K562 (cell line): ENCODE measurements around the gene CCKAR. TPM values are rescaled to one million over a fixed set of nuclear protein-coding genes. Genes with fewer than 3 reads are reported as not detected.

ENCODE experiments used
- ATAC-seq: fragments of 200-7000 bp; cut with Tn5 transposase; 3 replicates; pipeline ENCODE4 v1.9.1; 2020; ENCODE audit warnings: moderate library complexity
- BruUV-seq: library from RNA; stranded (reverse); fragments of 400-500 nt; replicated peaks from 2 replicates; lab custom pipeline; 2021; lab: Mats Ljungman, UMichigan
- CTCF ChIA-PET: fragments of 300-600 bp; formaldehyde crosslinking; extraction: SDS; loops from one replicate; lab custom pipeline; 2021; ENCODE audit warnings: low intra/inter-chr PET ratio; lab: Yijun Ruan, JAX
- POLR2A ChIA-PET: fragments of 300-600, 350-650 bp; sonication (Branson Sonifier 250); formaldehyde crosslinking; extraction: SDS; loops from one replicate; lab custom pipeline; 2021; ENCODE audit warnings: antibody characterized with exemption, inconsistent platforms; lab: Yijun Ruan, JAX
- DNase-seq, 4 experiments: peaks; one replicate each; pipeline versions ENCODE4 v3.0.0 to v3.0.0-alpha.2; 2011 to 2018; ENCODE audit warnings: low spot score in 3 of 4, mixed read lengths in 3 of 4; ENCODE audit errors: extremely low read depth in 1 of 4
- FAIRE-seq: peaks from 2 replicates; lab custom pipeline; 2011; peaks lifted over from hg19 to GRCh38; lab: Jason Lieb, UNC
- H2AFZ ChIP-seq: 2 replicates; pipeline ENCODE4 v1.6.0; 2011; ENCODE audit warnings: low read depth, low read length, control low read depth, inconsistent platforms
- H3K27ac ChIP-seq: fragments of 200-600 bp; 3 replicates; pipeline ENCODE4 v1.8.0; 2011; ENCODE audit warnings: low read depth, mild to moderate bottlenecking, control low read depth, inconsistent platforms, low read length, moderate library complexity, mixed read lengths; ENCODE audit errors: extremely low read depth
- H3K27me3 ChIP-seq, 2 experiments: fragments of 300-600 bp in 1 of 2; 2 replicates in 1 of 2; 3 replicates in 1 of 2; pipeline versions ENCODE4 v1.6.0 to v1.8.0; 2011; ENCODE audit warnings: inconsistent platforms in 2 of 2, low read length in 2 of 2, mild to moderate bottlenecking in 1 of 2, mixed read lengths in 1 of 2, moderate library complexity in 1 of 2; ENCODE audit not compliant: control insufficient read depth in 2 of 2, insufficient read depth in 2 of 2
- H3K36me3 ChIP-seq: fragments of 300-600 bp; 3 replicates; pipeline ENCODE4 v1.8.0; 2011; ENCODE audit warnings: mild to moderate bottlenecking, low read length, inconsistent platforms; ENCODE audit not compliant: control insufficient read depth, insufficient read depth
- H3K4me1 ChIP-seq, 2 experiments: fragments of 200-600 bp in 1 of 2; replicated peaks in 1 of 2; 2 replicates in 1 of 2; 3 replicates in 1 of 2; pipeline versions ENCODE4 v1.5.1 to v1.8.0; 2011; ENCODE audit warnings: inconsistent platforms in 2 of 2, low read length in 2 of 2, mild to moderate bottlenecking in 1 of 2, mixed read lengths in 1 of 2, moderate library complexity in 1 of 2; ENCODE audit not compliant: control insufficient read depth in 2 of 2, insufficient read depth in 2 of 2
- H3K4me2 ChIP-seq: 2 replicates; pipeline ENCODE4 v1.6.1; 2011; ENCODE audit warnings: low read length, control low read depth, inconsistent platforms, mixed read lengths; ENCODE audit not compliant: insufficient read depth
- H3K4me3 ChIP-seq: fragments of 200-600 bp; sonication (generic), shearing (Covaris generic); 2 replicates; pipeline ENCODE4 v1.5.1; 2016; ENCODE audit warnings: control low read depth, inconsistent platforms
- H3K79me2 ChIP-seq: fragments of 200-600 bp; 3 replicates; pipeline ENCODE4 v1.8.0; 2011; ENCODE audit warnings: low read length, inconsistent platforms; ENCODE audit not compliant: control insufficient read depth, insufficient read depth
- H3K9ac ChIP-seq, 2 experiments: 2 replicates each; pipeline versions ENCODE4 v1.6.0 to v1.6.1; 2011; ENCODE audit warnings: low read depth in 2 of 2, low read length in 2 of 2, control low read depth in 1 of 2, inconsistent platforms in 1 of 2, mild to moderate bottlenecking in 1 of 2, mixed read lengths in 1 of 2; ENCODE audit not compliant: insufficient read depth in 1 of 2
- H3K9me1 ChIP-seq: one replicate; pipeline ENCODE4 v1.6.0; 2011; ENCODE audit warnings: inconsistent platforms, mild to moderate bottlenecking, low read length, moderate library complexity; ENCODE audit not compliant: control insufficient read depth, insufficient read depth
- H3K9me3 ChIP-seq: replicated peaks from 2 replicates; pipeline ENCODE4 v1.5.1; 2011; ENCODE audit warnings: low read depth, low read length, inconsistent platforms; ENCODE audit not compliant: control insufficient read depth, insufficient read depth
- H4K20me1 ChIP-seq: replicated peaks from 2 replicates; pipeline ENCODE4 v1.6.1; 2011; ENCODE audit warnings: low read length, inconsistent platforms, mixed read lengths; ENCODE audit not compliant: control insufficient read depth, insufficient read depth
- GTF2F1 ChIP-seq: IDR thresholded peaks from 2 replicates; pipeline ENCODE4 v1.6.1; 2011; ENCODE audit warnings: low read depth, low read length, improper control_type of control experiment
- HMG20B ChIP-seq: fragments of 250-450 bp; sonication (Bioruptor Pico); IDR thresholded peaks from 2 replicates; pipeline ENCODE4 v1.5.0; 2021; ENCODE audit warnings: mild to moderate bottlenecking
- JUN ChIP-seq, 2 experiments: sonication (generic) in 1 of 2; formaldehyde crosslinking in 1 of 2; IDR thresholded peaks; 2 replicates each; pipeline versions ENCODE4 v1.6.1 to v1.8.0; 2012 to 2022; ENCODE audit warnings: borderline replicate concordance in 2 of 2, mild to moderate bottlenecking in 2 of 2, improper control_type of control experiment in 1 of 2, low read depth in 1 of 2, low read length in 1 of 2, missing genetic modification reagents in 1 of 2
- MAZ ChIP-seq, 2 experiments: fragments of 450-650 bp in 1 of 2; sonication (generic) in 1 of 2; formaldehyde crosslinking; IDR thresholded peaks in 1 of 2; conservative IDR thresholded peaks in 1 of 2; 2 replicates each; pipeline versions ENCODE4 v1.4.0 to v1.5.0; 2020; ENCODE audit warnings: mild to moderate bottlenecking in 1 of 2, missing genetic modification reagents in 1 of 2
- SMC3 ChIP-seq: conservative IDR thresholded peaks from 2 replicates; pipeline ENCODE4 v1.6.1; 2011; ENCODE audit warnings: low read depth, low read length, improper control_type of control experiment; ENCODE audit not compliant: insufficient read depth
- ZKSCAN1 ChIP-seq: fragments of 150-350 bp; IDR thresholded peaks from 2 replicates; pipeline ENCODE4 v1.6.1; 2016; ENCODE audit warnings: low read depth, low read length
- ZNF23 ChIP-seq: fragments of 250-450 bp; sonication (Bioruptor Pico); IDR thresholded peaks from 2 replicates; pipeline ENCODE4 v1.4.0; 2020; ENCODE audit warnings: mild to moderate bottlenecking
- WGBS: fragments of 100-300 bp; shearing (Covaris generic); methylation state at CpG from one replicate; pipeline ENCODE4 v1.1.6; 2016; ENCODE audit warnings: low coverage, mixed read lengths; ENCODE audit not compliant: insufficient coverage; ENCODE audit errors: missing lambda C conversion rate; 5-methylcytosine and 5-hydroxymethylcytosine counted together
- in situ Hi-C: fragments of 300-500 bp; cut with MboI; formaldehyde crosslinking; loops from 4 replicates; pipeline ENCODE4 v1.15.0; 2018; ENCODE audit warnings: inconsistent platforms, mixed read lengths
- intact Hi-C: fragments of 100-400 bp; cut with micrococcal nuclease; formaldehyde crosslinking; loops from 2 replicates; pipeline ENCODE4 v1.14.2; 2022
- polyA plus RNA-seq, 8 experiments: library from polyadenylated mRNA; depleted of rRNA in 4 of 8; stranded (reverse) in 5 of 8; unstranded in 3 of 8; fragments of >200 nt; fragmentation: Nextera tagmentation in 2 of 8; fragmentation: Illumina TruSeq in 1 of 8; extraction: Ambion mirVana in 2 of 8; extraction: Trizol in 1 of 8; gene quantifications; 2 replicates each; pipeline versions ENCODE4 v1.2.1 to v1.2.3, GENCODE V29; 2011 to 2014; ENCODE audit warnings: inconsistent platforms in 1 of 8, missing spikeins in 1 of 8
- total RNA-seq, 7 experiments: library from RNA; depleted of rRNA in 6 of 7; stranded (reverse); fragments of >200 nt in 6 of 7; fragmentation: Illumina TruSeq in 2 of 7; extraction: Trizol in 2 of 7; gene quantifications; 2 replicates each; pipeline versions ENCODE4 v1.2.1 to v1.2.3, GENCODE V29; 2011 to 2021; ENCODE audit warnings: low replicate concordance in 1 of 7
- TF ChIP-seq, protein P1 (sequence below): fragments of 450-650 bp; conservative IDR thresholded peaks from 2 replicates; pipeline ENCODE4 v1.6.1; 2016; ENCODE audit warnings: missing genetic modification characterization, low read depth, mild to moderate bottlenecking, control low read depth, missing compliant biosample characterization
- TF ChIP-seq, protein P2 (sequence below), 2 experiments: fragments of 250-450 bp in 1 of 2; fragments of 450-650 bp in 1 of 2; sonication (Bioruptor Pico) in 1 of 2; IDR thresholded peaks; 2 replicates each; pipeline versions ENCODE4 v1.6.1 to v1.8.0; 2016 to 2021; ENCODE audit warnings: mild to moderate bottlenecking in 2 of 2, moderate library complexity in 2 of 2, missing compliant biosample characterization in 1 of 2, missing genetic modification characterization in 1 of 2

Gene CCKAR
- total and polyA plus RNA-seq, 9 of the 15 experiments (the other 6 are each of a cell fraction or from before 2014, with no cell fraction given), result not detected

GRCh38 chr4:26507286-26507685 lies 17.0 kb upstream of the CCKAR start (continued):
- TF ChIP-seq JUN (IDR thresholded peaks at IDR 0.05; ENCODE audit: borderline replicate concordance, low read depth, low read length), result no peak
- TF ChIP-seq JUN (CRISPR knock-in tag; IDR thresholded peaks at IDR 0.05; ENCODE audit: borderline replicate concordance), result no peak
- TF ChIP-seq ZNF23 (CRISPR knock-in tag), result no peak

DNA sequence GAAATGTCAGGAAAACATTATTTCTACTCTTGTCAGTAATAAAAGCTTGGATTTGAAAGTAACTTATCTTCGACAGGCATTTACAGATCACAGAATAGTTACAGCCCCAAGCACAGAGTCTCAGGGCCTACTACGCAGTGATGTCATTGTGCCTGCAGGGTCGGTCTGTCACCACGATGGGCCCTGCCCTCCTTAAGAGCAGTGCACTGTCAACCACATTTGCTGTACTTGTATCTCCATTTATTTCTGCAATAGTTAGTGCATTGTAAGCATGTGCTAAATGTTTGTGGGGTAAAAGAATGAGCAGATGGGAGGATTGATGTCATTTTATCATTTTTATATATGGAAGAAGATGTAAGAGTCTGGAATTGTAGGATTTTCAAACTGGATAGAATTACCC lies 13.6 kb upstream of the CCKAR start:
- WGBS, result 9% methylated on average over 4 of the region's 4 CpGs
- POLR2A ChIA-PET, result interaction anchor here (0.8 kb wide), 1 partner anchor 14 kb away, joined by 3 read pairs; the partner anchor contains the start of gene CCKAR
- CTCF ChIA-PET, result no interaction called here

More for the DNA sequence above, 13.6 kb upstream of the CCKAR start:
- Histone ChIP-seq H3K27ac (no peak overlapping the region), H4K20me1 (no peaks in the 10 kb centered on the region), H3K4me1 (no peaks in the 10 kb centered on the region; a peak in 1 of 5 replicates), H3K9me3 (no peaks in the 10 kb centered on the region; the same call in 1 of the 2 replicates), H3K4me3 (no peak overlapping the region), H3K9me1 (no peaks in the 10 kb centered on the region), H2AFZ (no peak overlapping the region), H3K27me3 (peaks cover 3 to 21% of the 10 kb centered on the region in 2 experiments; a peak in 4 of 5 replicates), H3K36me3 (no peaks in the 10 kb centered on the region), H3K79me2 (no peaks in the 10 kb centered on the region), H3K4me2 (no peak overlapping the region), H3K9ac (no peak overlapping the region)
- TF ChIP-seq MAZ (CRISPR knock-in tag; conservative IDR thresholded peaks at IDR 0.05 in 1 of 2, IDR thresholded peaks at IDR 0.05 in 1 of 2) (no peak), HMG20B (CRISPR knock-in tag) (no peak), GTF2F1 (no peak), SMC3 (no peak), ZKSCAN1 (no peak)
- TF ChIP-seq, protein P1, sequence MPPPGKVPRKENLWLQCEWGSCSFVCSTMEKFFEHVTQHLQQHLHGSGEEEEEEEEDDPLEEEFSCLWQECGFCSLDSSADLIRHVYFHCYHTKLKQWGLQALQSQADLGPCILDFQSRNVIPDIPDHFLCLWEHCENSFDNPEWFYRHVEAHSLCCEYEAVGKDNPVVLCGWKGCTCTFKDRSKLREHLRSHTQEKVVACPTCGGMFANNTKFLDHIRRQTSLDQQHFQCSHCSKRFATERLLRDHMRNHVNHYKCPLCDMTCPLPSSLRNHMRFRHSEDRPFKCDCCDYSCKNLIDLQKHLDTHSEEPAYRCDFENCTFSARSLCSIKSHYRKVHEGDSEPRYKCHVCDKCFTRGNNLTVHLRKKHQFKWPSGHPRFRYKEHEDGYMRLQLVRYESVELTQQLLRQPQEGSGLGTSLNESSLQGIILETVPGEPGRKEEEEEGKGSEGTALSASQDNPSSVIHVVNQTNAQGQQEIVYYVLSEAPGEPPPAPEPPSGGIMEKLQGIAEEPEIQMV (tag), result no peak
- TF ChIP-seq, protein P2, sequence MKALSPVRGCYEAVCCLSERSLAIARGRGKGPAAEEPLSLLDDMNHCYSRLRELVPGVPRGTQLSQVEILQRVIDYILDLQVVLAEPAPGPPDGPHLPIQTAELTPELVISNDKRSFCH (CRISPR knock-in tag; IDR thresholded peaks at IDR 0.05), result no peak
- TF ChIP-seq, protein P2 (tag; IDR thresholded peaks at IDR 0.05), result no peak
- intact Hi-C loops (no loop called here), in situ Hi-C loops (no loop called here)
- no TSS peak for BruUV-seq
- no peak for ATAC-seq
- FAIRE-seq, result no peak
- no peak for DNase-seq
